Subcutaneous abdominal adipose tissue (tissue), 5 donors: ENCODE measurements around the gene ELOVL1.

Experiments
- H3K27ac ChIP-seq: one replicate; pipeline ENCODE4 v1.7.0; 2013; ENCODE audit warnings: low read depth, mild to moderate bottlenecking, inconsistent platforms, low read length, moderate library complexity
- H3K27me3 ChIP-seq, 5 donors: one replicate each; pipeline ENCODE4 v1.7.0; 2013; ENCODE audit warnings: low read length in 5 of 5, inconsistent platforms in 1 of 5; ENCODE audit not compliant: control insufficient read depth in 5 of 5, insufficient read depth in 4 of 5
- H3K36me3 ChIP-seq, 5 donors: one replicate each; pipeline ENCODE4 v1.7.0; 2013; ENCODE audit warnings: low read length in 5 of 5; ENCODE audit not compliant: control insufficient read depth in 5 of 5, insufficient read depth in 5 of 5
- H3K4me1 ChIP-seq, 5 donors: one replicate each; pipeline ENCODE4 v1.7.0; 2013; ENCODE audit warnings: low read length in 5 of 5, mild to moderate bottlenecking in 3 of 5, moderate library complexity in 1 of 5; ENCODE audit not compliant: control insufficient read depth in 5 of 5, insufficient read depth in 5 of 5
- H3K4me3 ChIP-seq, 5 donors: one replicate each; pipeline ENCODE4 v1.7.0; 2013; ENCODE audit warnings: low read length in 5 of 5, low read depth in 1 of 5
- H3K9ac ChIP-seq, 5 donors: one replicate each; pipeline ENCODE4 v1.7.0; 2013; ENCODE audit warnings: low read length in 5 of 5, mild to moderate bottlenecking in 4 of 5, moderate library complexity in 3 of 5
- H3K9me3 ChIP-seq, 5 donors: one replicate each; pipeline ENCODE4 v1.7.0; 2013; ENCODE audit warnings: low read length in 5 of 5; ENCODE audit not compliant: control insufficient read depth in 5 of 5
- donor health status: healthy.
- donor health status: healthy.
- donor health status: healthy.
- donor health status: healthy.
- donor health status: healthy.

ELOVL1 gene

GRCh38 chr1:43350976-43351375, 16.8 kb downstream of the ELOVL1 start:
- H3K27me3 ChIP-seq, result no peaks in the 10 kb centered on the region
- H3K9ac ChIP-seq, result no peak overlapping the region
- peaks cover 0 to 17% (median 14%) of the 10 kb centered on the region in 5 donors for H3K4me1 ChIP-seq
- H3K9me3 ChIP-seq, result no peaks in the 10 kb centered on the region
- no peak overlapping the region for H3K27ac ChIP-seq
- no peak overlapping the region for H3K4me3 ChIP-seq
- H3K36me3 ChIP-seq, result no peaks in the 10 kb centered on the region

- Histone ChIP-seq H3K4me1 (peaks cover 0 to 26% (median 21%) of the 10 kb centered on the region in 5 donors), H3K36me3 (no peaks in the 10 kb centered on the region), H3K4me3 (peak overlapping the region in 4 of 5 donors; percentile 54 to 77 (median 66)), H3K27me3 (no peaks in the 10 kb centered on the region), H3K27ac (peak overlapping the region; percentile 75), H3K9me3 (no peaks in the 10 kb centered on the region), H3K9ac (peak overlapping the region in 4 of 5 donors; percentile 42 to 78 (median 65))
These were observed 18.1 kb downstream of the ELOVL1 start for GRCh38 chr1:43349594-43350306.

- Histone ChIP-seq H3K27ac (peak overlapping the region; percentile 75), H3K9me3 (no peaks in the 10 kb centered on the region), H3K36me3 (no peaks in the 10 kb centered on the region), H3K4me3 (peak overlapping the region in 4 of 5 donors; percentile 54 to 77 (median 66)), H3K9ac (peak overlapping the region in 4 of 5 donors; percentile 42 to 78 (median 65)), H3K27me3 (no peaks in the 10 kb centered on the region), H3K4me1 (peaks cover 0 to 33% (median 28%) of the 10 kb centered on the region in 5 donors)
These were observed 18.8 kb downstream of the ELOVL1 start for GRCh38 chr1:43348809-43349593.

DNA sequence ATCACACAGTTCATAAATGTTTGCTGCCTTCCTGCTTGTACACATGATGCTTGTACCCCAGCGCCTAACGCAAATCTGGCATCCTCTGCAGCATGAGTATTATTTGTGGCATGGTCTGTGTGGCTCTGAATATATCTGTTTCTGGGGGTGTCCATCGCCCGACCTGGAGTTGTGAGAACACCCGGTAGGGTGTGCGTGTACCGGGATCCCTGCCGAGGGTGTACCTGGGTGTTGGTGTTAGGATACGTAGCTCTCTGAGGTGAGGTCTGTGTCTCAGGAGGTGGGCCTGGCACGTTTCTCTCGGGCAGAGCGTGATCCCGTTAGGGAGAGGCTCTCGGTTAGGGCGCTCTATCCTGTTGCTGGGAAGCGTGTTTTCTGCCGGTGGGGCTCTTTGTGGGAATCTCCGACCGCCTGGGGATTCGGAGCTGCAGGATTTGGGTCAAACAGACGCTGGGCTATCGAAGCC, 19.4 kb downstream of the ELOVL1 start:
- peaks cover 0 to 35% (median 28%) of the 10 kb centered on the region in 5 donors for H3K4me1 ChIP-seq
- peak overlapping the region; percentile 54 to 77 (median 66) for H3K4me3 ChIP-seq
- H3K27me3 ChIP-seq, result no peaks in the 10 kb centered on the region
- H3K9me3 ChIP-seq, result no peaks in the 10 kb centered on the region
- peak overlapping the region in 4 of 5 donors; percentile 42 to 66 (median 54) for H3K9ac ChIP-seq
- H3K36me3 ChIP-seq, result no peaks in the 10 kb centered on the region
- peak overlapping the region; percentile 75 for H3K27ac ChIP-seq

DNA sequence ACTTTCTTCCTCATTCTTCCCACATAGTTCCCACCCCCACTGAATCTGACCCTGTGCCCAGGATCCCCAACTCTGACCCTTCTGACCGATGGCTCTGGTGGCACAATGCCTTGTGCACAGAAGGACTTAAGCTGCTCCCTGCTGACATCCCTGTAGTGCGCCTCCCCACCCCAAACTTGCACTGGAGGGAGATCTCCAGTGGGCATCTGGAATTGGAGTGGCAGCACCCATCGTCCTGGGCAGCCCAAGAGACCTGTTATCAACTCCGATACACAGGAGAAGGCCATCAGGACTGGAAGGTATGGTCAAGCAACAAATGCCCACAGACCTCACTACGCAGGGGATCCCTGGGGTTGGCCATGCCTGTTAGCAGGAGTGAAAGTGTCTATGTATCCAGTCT, 21.2 kb downstream of the ELOVL1 start:
- Histone ChIP-seq H3K27ac (peak overlapping the region; percentile 77), H3K27me3 (no peaks in the 10 kb centered on the region), H3K36me3 (no peaks in the 10 kb centered on the region), H3K4me1 (peaks cover 0 to 35% (median 28%) of the 10 kb centered on the region in 5 donors), H3K9me3 (no peaks in the 10 kb centered on the region), H3K9ac (peak overlapping the region in 1 of 5 donors; percentile 45), H3K4me3 (no peak overlapping the region)

DNA sequence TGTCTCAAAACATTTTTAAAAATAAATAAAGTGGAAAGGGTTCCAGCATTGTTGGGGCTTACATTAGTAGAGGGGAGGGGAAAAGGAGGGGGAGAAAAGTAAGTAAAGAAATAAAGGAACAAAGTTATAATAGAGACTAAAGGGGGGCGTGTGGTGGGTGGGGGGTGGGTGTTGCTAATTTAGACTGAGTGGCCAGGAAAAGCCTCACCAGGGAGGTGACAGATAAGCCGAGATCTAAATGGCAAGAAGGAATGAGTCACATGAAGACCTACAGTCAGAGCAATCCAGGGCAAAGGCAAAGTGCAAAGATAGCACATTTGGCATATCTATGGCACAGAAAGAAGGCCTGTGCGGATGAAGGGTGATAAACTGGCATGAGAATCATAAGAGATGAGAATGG, 22.7 kb downstream of the ELOVL1 start:
- Histone ChIP-seq H3K36me3 (no peaks in the 10 kb centered on the region), H3K9ac (peak overlapping the region in 1 of 5 donors; percentile 45), H3K4me3 (no peak overlapping the region), H3K9me3 (no peaks in the 10 kb centered on the region), H3K27ac (peak overlapping the region; percentile 79), H3K4me1 (peaks cover 0 to 35% (median 28%) of the 10 kb centered on the region in 5 donors), H3K27me3 (no peaks in the 10 kb centered on the region)

DNA sequence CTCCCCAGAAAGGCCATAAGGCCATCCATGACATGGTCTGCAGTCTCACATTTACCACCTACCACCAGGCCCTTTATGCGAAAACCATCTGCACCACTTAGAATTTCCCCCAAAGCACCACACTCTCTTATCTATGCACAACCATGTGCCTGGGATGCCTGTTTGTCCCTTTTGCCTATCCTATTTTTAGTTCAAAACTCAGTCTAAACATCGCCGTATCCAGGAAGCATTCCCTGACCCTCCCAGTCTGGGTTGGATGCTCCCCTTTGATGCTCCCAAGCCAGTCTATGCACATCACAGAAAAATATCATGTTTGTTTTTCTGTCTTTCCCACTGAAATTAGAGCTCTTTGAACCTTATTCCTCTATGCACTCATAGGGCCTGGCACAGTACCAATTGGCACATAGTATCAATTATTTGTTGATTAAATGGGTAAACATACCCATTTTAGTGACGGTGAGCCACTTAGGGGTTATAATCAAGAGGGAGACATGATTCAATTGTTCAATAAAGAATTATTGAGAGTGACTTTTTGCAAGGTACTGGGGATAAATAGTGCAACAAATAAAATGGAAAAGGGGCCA, 23.5 kb downstream of the ELOVL1 start:
- H3K27ac ChIP-seq, result peak overlapping the region; percentile 79
- H3K9me3 ChIP-seq, result no peaks in the 10 kb centered on the region
- H3K36me3 ChIP-seq, result no peaks in the 10 kb centered on the region

DNA sequence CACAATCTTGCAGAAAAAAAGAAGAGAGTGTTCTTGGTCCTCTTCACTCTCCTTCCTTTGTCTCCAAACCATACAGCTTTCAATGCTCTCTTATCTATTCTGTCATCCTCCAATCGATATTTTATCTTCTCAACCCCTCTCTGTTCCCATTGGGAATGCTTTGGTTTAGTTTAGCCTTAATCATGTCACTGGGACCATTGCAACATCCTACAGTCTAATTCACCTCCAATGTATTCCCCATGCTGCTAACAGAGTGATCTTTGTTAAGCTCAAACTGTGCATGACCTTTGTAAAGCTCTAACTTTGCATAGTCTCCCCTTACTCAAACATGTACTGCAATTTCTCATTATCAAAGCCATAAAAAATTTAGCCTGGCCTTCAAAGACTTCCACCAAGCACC, 27.3 kb downstream of the ELOVL1 start:
- Histone ChIP-seq H3K4me1 (peaks cover 0 to 28% (median 20%) of the 10 kb centered on the region in 5 donors), H3K9me3 (no peaks in the 10 kb centered on the region), H3K4me3 (no peak overlapping the region), H3K27me3 (no peaks in the 10 kb centered on the region), H3K36me3 (no peaks in the 10 kb centered on the region), H3K27ac (no peak overlapping the region), H3K9ac (no peak overlapping the region)

More for the DNA sequence above, 23.5 kb downstream of the ELOVL1 start:
- H3K4me1 ChIP-seq, result peaks cover 0 to 29% (median 26%) of the 10 kb centered on the region in 5 donors
- peak overlapping the region in 2 of 5 donors; percentile 15 to 29 for H3K9ac ChIP-seq
- peak overlapping the region in 1 of 5 donors; percentile 4 for H3K4me3 ChIP-seq
- H3K27me3 ChIP-seq, result no peaks in the 10 kb centered on the region

DNA sequence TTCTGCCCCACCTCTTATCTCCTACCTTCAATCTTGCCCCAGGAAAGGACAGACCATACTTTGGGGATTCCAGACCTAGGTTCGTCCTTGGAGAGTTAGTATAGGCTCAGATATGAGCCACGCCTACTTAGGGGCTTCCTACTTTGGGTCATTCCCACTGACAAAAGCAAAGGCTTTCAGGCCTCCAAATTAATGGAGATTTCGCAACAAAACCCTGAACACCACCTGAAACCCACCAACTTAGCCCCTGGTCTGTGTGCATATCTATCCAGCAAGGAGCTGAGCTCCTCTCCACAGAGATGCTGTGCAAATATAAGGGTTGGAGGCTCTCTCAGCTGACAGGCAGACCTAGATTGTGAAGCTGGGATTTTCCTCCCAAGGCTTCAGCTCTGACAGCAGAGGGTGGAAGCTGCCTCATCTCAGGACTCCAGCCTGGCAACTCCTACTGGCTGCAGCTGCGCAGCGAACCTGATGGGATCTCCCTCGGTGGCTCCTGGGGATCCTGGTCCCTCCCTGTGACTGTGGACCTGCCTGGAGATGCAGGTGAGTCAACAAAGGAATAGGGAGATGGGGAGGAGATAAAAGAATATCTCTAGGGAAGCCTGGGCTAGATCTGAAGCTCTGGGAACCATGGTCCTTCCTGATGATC, 28.1 kb downstream of the ELOVL1 start:
- no peaks in the 10 kb centered on the region for H3K27me3 ChIP-seq
- no peaks in the 10 kb centered on the region for H3K36me3 ChIP-seq
- no peak overlapping the region for H3K27ac ChIP-seq
- H3K4me3 ChIP-seq, result no peak overlapping the region
- no peaks in the 10 kb centered on the region for H3K9me3 ChIP-seq
- H3K4me1 ChIP-seq, result peaks cover 0 to 20% (median 14%) of the 10 kb centered on the region in 5 donors
- no peak overlapping the region for H3K9ac ChIP-seq
